Measurements from ENCODE around the gene PRDX5. TPM values are rescaled to one million over a fixed set of nuclear protein-coding genes. Genes with fewer than 3 reads are reported as not detected.

PRDX5 gene
- total and polyA plus RNA-seq, 2 donors (not counting 1 experiment from before 2014, with no cell fraction given): 50.4 to 95.5 TPM

- ChIA-PET CTCF (interaction anchor here (0.8 to 10.2 kb wide), 6 partner anchors 12 to 153 kb away, joined by 3 to 188 read pairs (median 6); partner anchors contain the start of genes ESRRA, PRDX5 and TRMT112), POLR2A (interaction anchor here (1.0 kb wide), 1 partner anchor 41 kb away, joined by 3 read pairs; the partner anchor contains the start of genes PRDX5 and TRMT112)
- H3K27me3 ChIP-seq (replicated peaks in 1 of 4; ENCODE audit: control extremely low read depth in 1 of 4, control insufficient read depth in 3 of 4, insufficient read depth in 4 of 4, low read length in 3 of 4): no peaks in the 10 kb centered on the region
- no peak for ATAC-seq (ENCODE audit: low read depth)
- peaks cover 27 to 52% of the 10 kb centered on the region in 2 donors for H3K4me1 ChIP-seq (ENCODE audit: control insufficient read depth in 2 of 2, insufficient read depth in 2 of 2, low read length in 2 of 2)
- H3K27ac ChIP-seq (ENCODE audit: low read length in 2 of 2): no peak overlapping the region
- H3K79me2 ChIP-seq (ENCODE audit: control insufficient read depth, insufficient read depth, low read length): peaks cover 11% of the 10 kb centered on the region
- H2AFZ ChIP-seq (ENCODE audit: insufficient read depth, low read depth, low read length, poor library complexity, severe bottlenecking): no peak overlapping the region
- intact Hi-C loops (cut with micrococcal nuclease): loop anchor here (5.0 kb wide), 1 partner anchor 89 kb away; no protein-coding TSS in a partner anchor
- H3K9me3 Mint-ChIP-seq (ENCODE audit: insufficient read depth): no peaks in the 10 kb centered on the region
- peaks cover 45% of the 10 kb centered on the region for H4K20me1 ChIP-seq (ENCODE audit: control insufficient read depth, insufficient read depth, low read length, poor library complexity, severe bottlenecking)
- H3K4me3 Mint-ChIP-seq: peak overlapping the region; percentile 75
- no peaks in the 10 kb centered on the region for H3K9me3 ChIP-seq (ENCODE audit: control extremely low read depth in 1 of 3, control insufficient read depth in 2 of 3, insufficient read depth in 1 of 3, low read length in 2 of 3)
- no peaks in the 10 kb centered on the region for H3K27me3 Mint-ChIP-seq
- H3K36me3 ChIP-seq (replicated peaks in 1 of 2; ENCODE audit: control extremely low read depth in 1 of 2, control insufficient read depth in 1 of 2, extremely low read depth in 1 of 2, insufficient read depth in 2 of 2, low read length in 1 of 2): peaks cover 0 to 18% of the 10 kb centered on the region in 2 experiments
- peak overlapping the region; percentile 73 for H3K9ac ChIP-seq (ENCODE audit: low read length)
- TF ChIP-seq EZH2 (IDR thresholded peaks at IDR 0.05; ENCODE audit: borderline replicate concordance, insufficient read depth, low read depth, low read length, poor library complexity, severe bottlenecking): no peak
- no peak for TF ChIP-seq CTCF (IDR thresholded peaks at IDR 0.05)
- WGBS (ENCODE audit: insufficient coverage): 77% methylated on average over 12 of the region's 13 CpGs
- DNase-seq: no peak
- no peak overlapping the region for H3K4me3 ChIP-seq (ENCODE audit: control extremely low read depth in 1 of 5, extremely low read depth in 1 of 5, insufficient read depth in 1 of 5, low read depth in 2 of 5, low read length in 4 of 5)
- peak overlapping the region; percentile 93 for H3K4me2 ChIP-seq (replicated peaks; ENCODE audit: low read depth, low read length, poor library complexity, severe bottlenecking)
- H3K4me1 Mint-ChIP-seq: peaks cover 42% of the 10 kb centered on the region
- H3K27ac Mint-ChIP-seq: peak overlapping the region; percentile 53
Measured at GRCh38 chr11:64357904-64358535, 40.1 kb downstream of the PRDX5 start.

- peak overlapping the region; percentile 93 for H3K4me2 ChIP-seq (replicated peaks; ENCODE audit: low read depth, low read length, poor library complexity, severe bottlenecking)
- Mint-ChIP-seq H3K27me3 (no peaks in the 10 kb centered on the region), H3K27ac (no peak overlapping the region), H3K9me3 (ENCODE audit: insufficient read depth) (no peaks in the 10 kb centered on the region), H3K4me3 (peak overlapping the region; percentile 75), H3K4me1 (peaks cover 43% of the 10 kb centered on the region)
- peak overlapping the region; percentile 86 for H2AFZ ChIP-seq (ENCODE audit: insufficient read depth, low read depth, low read length, poor library complexity, severe bottlenecking)
- H3K9ac ChIP-seq (ENCODE audit: low read length): peak overlapping the region; percentile 73
- no peaks in the 10 kb centered on the region for H3K9me3 ChIP-seq (ENCODE audit: control extremely low read depth in 1 of 3, control insufficient read depth in 2 of 3, insufficient read depth in 1 of 3, low read length in 2 of 3)
- H3K4me1 ChIP-seq (ENCODE audit: control insufficient read depth in 2 of 2, insufficient read depth in 2 of 2, low read length in 2 of 2): peaks cover 27 to 52% of the 10 kb centered on the region in 2 donors
- TF ChIP-seq EZH2 (IDR thresholded peaks at IDR 0.05; ENCODE audit: borderline replicate concordance, insufficient read depth, low read depth, low read length, poor library complexity, severe bottlenecking) (no peak), CTCF (IDR thresholded peaks at IDR 0.05) (no peak)
- no peak for ATAC-seq (ENCODE audit: low read depth)
- H3K27me3 ChIP-seq (replicated peaks in 1 of 4; ENCODE audit: control extremely low read depth in 1 of 4, control insufficient read depth in 3 of 4, insufficient read depth in 4 of 4, low read length in 3 of 4): no peaks in the 10 kb centered on the region
- H3K27ac ChIP-seq (ENCODE audit: low read length in 2 of 2): peak overlapping the region; percentile 12 to 46
- peaks cover 0 to 18% of the 10 kb centered on the region in 2 experiments for H3K36me3 ChIP-seq (replicated peaks in 1 of 2; ENCODE audit: control extremely low read depth in 1 of 2, control insufficient read depth in 1 of 2, extremely low read depth in 1 of 2, insufficient read depth in 2 of 2, low read length in 1 of 2)
- H4K20me1 ChIP-seq (ENCODE audit: control insufficient read depth, insufficient read depth, low read length, poor library complexity, severe bottlenecking): peaks cover 45% of the 10 kb centered on the region
- intact Hi-C loops (cut with micrococcal nuclease): loop anchor here (5.0 kb wide), 1 partner anchor 89 kb away; no protein-coding TSS in a partner anchor
- peak; percentile 35 for DNase-seq
- H3K79me2 ChIP-seq (ENCODE audit: control insufficient read depth, insufficient read depth, low read length): peaks cover 11% of the 10 kb centered on the region
- ChIA-PET CTCF (interaction anchor here (0.8 to 10.2 kb wide), 5 partner anchors 13 to 154 kb away, joined by 3 to 188 read pairs (median 6); partner anchors contain the start of genes PRDX5 and TRMT112), POLR2A (interaction anchor here (1.0 kb wide), 1 partner anchor 41 kb away, joined by 3 read pairs; the partner anchor contains the start of genes PRDX5 and TRMT112)
- WGBS (ENCODE audit: insufficient coverage): 35% methylated on average over 5 of the region's 7 CpGs
- H3K4me3 ChIP-seq (ENCODE audit: control extremely low read depth in 1 of 5, extremely low read depth in 1 of 5, insufficient read depth in 1 of 5, low read depth in 2 of 5, low read length in 4 of 5): peak overlapping the region; percentile 26 to 86 (median 72)
Measured at GRCh38 chr11:64358536-64358906, 40.6 kb downstream of the PRDX5 start.

Measured in B cell (primary cell).